Measurements from ENCODE around the gene WDR5. TPM values are rescaled to one million over a fixed set of nuclear protein-coding genes. Genes with fewer than 3 reads are reported as not detected.

WDR5 gene
- polyA plus RNA-seq, 12 donors: 36.7 to 58.0 (median 40.2) TPM; not detected in 1

DNA sequence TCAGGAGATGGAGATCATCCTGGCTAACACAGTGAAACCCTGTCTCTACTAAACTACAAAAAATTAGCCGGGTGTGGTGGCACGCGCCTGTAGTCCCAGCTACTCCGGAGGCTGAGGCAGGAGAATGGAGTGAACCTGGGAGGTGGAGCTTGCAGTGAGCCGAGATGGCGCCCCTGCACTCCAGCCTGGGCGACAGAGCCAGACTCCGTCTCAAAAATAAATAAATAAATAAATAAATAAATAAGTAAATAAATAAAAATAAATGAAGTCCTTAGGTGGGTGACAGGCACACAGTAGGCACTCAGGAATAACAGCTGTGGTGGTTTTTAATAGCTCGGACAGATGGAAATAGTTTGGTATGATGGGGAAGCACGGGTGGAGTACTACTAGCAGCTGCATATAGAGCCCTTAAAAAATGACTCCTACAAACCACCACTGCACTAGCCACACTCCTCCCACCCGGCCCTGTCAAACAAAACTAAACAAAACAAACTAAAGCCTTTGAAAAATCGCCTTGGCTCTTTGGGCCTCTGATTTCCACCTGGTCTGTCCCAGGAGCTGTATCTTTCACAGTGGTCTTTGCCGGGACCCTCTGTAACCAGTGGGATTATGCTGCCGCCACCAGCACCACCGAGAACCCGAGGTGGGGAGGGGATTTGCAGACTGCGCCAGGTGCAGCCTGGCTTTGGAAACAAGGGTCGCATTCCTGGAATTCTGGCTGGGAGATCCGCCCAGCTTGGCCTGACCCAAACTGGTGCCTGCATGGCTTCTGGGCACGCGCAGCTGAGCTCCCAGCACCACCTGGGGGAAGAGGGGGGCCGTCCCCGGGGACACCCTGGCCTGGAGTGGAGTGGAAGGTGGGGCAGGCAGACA, 5.1 kb upstream of the WDR5 start:
- peak; percentile 38 for DNase-seq

DNA sequence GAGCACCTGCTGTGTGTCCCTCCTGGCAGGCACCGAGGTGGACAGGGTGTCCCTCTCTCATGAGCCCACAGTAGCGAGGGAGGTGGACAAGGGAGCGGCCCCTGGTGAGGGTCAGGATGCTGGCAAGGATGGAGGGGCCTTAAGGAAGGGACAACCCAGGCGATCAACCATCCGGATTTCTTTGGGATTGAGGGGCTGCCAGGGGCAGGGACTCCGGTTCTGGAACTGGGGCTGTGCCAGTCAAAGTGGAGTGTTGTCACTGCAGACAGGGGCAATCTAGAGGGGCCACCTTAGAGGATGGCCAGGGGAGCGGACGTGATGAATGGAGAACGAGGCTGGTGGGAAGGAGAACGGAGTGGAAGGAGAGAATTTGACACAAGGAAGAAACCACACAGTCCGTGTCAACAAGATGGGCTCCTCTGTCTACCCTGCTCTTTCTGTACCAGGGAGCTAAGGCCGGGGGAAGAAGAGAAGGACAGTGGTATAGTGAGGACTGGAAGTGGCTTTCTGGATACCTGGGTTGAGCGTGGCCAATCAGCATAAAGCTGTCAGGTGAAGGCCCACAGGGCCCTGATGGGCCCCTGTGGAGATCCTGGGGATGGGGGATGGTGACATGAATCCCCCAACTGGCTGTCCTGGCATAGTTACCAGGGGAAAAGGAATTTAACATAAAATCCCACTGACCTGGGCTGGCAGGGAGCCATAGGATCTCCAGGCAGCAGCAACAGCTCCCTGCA, 4.2 kb upstream of the WDR5 start:
- no peak for DNase-seq

DNA sequence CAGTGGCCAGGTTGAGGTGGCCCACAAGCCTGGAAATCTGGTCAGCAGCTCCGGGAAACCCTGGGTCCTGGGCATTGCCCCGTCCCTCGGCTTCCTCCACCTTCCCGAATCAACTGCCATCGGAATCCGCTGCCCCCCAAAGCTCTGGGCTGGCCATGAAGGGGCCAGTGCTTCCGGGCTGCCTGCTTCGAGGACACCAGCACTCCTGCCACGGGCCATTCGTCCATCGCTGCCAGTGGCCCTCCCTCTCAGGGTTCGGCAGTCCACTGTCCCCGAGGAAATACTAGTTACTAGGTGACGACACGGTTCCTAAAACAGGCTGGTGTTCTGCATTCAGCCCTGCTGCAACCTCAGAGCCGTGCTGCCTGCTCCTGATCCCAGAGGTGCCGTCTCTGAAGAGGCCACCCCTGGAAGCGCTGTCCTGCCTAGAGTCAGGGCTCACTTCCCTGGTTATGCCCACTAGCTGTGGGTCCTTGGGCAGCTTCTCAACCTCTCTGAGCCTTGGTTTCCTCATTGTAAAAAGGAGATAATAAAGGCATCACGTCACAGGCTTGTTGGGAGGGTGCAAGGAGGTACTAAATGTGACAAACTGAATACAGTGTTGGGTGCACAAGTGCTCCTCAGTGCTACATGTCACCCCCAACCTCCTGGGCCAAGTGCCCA, 3.5 kb upstream of the WDR5 start:
- DNase-seq: no peak

DNA sequence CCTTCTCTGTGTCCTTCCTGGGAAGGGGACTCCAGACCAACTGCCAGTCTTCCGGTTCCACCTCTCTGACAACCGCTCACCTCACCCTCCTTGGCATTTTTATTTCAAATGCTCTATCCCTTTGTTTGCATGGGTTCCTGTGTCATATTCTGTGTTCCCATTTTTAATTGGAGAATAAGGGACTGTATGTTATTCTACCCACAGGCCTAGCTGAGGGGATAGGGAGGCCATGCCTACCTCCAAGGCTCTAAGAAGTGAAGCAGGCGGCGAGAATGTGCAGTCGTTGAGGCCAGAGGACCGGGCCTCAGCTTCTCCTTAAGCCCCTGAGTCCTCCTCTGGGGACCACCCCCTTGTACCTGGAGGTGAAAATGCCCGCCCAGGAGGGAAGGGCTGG, 936 bp upstream of the WDR5 start:
- DNase-seq: no peak

DNA sequence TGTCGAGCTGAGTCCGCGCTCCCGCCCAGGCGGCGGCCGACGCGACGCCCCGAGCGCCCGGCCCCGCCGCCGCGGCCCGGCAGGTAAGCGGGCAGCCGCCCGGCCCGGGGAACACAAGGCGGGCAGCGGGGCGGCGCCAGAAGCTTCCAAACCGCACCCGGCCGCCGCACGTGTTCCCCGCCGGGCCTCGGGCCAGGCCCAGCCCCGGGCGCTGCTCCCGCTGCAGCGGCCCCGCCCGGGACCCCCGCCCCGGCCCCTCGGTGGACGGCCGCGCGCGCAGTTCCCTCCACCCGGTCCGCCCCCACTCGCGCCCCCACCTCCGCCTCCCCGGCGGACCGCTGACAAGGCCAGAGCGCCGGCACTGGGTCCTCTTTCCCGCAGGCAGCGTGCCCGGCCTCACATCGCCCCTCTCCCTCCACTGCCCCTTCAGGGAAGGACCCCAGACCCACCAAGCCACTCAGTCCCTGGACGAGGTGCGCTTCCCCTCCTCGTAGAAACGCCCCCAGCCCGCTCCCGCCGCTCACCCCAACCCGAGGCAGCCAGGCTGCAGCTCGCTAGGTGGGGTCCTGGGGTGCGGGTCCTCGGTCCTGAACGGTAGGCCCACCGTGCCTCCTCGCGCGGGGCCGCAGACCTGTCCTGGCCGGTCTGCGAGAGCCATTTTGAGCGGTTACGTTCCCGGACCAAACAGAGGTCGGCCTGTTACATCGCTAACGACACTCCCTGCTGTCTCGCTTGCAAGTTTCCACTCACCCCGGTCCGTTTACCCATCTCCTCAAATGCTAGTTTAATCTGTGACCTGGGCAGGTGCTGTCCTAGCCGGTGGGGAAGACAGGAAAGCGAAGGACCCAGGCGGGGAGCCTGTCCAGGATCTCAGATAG, 475 bp downstream of the WDR5 start:
- peak; percentile 26 for DNase-seq

DNA sequence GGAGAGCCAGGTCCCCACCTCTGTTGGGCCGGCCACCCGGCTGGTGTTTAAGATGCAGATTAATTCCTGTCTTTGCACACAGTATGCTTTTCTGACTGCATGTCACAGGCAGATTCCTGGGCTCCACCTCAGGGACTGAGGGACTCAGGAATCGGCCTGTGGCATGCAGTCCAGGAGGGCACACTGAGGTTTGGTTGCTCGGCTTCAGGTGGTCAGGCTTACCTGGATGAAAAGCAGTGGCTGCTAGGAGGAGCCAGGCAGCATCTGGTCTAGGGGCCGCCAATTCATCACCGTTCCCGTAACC, 1.1 kb downstream of the WDR5 start:
- DNase-seq: no peak

DNA sequence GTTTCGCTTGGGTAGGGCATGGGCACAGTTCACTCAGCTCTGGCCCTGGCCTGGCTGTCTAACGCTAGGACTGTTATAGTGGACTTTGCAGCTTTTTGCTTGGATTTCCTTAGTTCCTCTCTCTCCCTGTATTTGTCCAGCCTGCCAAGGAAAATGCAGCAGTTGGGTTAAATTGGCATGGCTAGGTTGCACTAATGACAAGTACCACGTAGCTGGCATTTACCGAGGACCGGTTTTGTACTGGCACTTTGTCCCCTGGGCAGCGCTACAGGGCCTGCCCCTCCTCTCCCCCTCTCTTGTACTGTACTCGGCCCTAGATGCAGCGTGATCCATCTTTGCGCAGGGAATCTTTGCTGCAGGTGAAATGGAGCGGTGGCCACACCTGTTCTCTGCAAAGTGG, 2.4 kb downstream of the WDR5 start:
- no peak for DNase-seq

DNA sequence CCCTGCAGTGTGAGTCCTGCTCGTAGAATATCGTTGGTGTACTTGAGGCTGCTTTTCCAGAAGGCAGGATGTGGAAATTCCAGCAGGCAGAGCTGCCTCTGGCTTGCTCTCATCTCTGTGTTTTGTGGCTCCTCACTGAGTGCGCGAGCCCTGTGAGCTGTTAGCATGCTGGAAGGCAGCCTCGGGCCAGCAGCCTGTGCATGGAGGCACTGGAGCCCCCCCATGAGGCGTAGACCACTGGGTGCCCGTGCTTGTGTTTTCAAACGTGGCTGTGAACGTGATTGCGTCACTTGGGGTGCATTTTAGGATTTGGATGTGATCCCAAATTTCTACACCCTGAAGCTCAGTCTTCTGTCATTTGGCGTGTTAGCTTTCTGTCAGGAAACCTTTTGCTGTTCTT, 3.2 kb downstream of the WDR5 start:
- DNase-seq: peak; percentile 48

DNA sequence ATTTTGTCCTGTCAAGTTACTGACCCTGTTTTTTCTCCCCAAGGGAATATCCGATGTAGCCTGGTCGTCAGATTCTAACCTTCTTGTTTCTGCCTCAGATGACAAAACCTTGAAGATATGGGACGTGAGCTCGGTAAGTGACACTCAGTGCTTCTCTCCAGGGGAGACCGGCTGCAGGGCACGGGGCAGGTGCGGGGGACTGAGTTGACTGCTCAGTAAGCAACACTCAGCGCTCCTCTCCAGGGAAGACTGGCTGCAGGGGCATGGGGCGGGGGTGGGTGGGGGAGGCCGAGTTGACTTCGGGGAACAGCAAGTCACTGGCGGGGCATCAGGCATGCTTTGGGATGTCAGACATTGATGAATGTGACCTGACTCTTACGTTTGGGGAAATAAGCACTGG, 6.0 kb downstream of the WDR5 start:
- no peak for DNase-seq

DNA sequence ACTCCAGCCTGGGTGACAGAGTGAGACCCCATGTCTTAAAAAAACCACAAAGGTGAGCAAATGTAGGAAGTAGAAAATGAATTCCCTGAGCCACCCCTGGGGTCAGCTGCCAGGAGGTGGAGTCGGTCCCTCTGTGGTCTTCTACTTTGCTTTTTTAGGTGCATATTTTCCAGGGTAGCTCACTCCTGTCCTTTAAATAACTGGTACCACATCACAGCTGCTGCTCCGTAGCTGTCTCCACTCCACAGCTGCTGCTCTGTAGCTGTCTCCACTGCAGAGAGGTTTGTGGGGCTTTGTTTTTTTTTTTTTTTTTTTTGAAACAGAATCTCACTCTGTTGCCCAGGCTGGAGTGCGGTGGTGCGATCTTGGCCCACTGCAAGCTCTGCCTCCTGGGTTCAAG, 8.9 kb downstream of the WDR5 start:
- no peak for DNase-seq

DNA sequence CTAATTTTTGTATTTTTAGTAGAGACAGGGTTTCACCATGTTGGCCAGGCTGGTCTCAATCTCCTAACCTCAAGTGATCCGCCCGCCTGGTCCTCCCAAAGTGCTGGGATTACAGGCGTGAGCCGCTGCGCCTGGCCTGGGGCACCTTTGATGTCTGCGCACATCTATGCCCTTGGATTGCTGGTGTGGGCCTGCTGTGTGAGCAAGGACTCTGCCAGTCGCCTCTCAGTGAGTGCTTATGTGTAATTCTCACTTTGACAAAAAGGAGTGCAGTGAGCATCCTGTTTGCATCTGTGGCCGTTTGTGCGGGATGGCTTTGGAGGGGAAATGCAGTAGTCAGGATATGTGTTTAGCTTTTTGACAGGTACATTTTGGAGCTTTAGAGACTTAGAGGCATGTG, 9.4 kb downstream of the WDR5 start:
- no peak for DNase-seq

DNA sequence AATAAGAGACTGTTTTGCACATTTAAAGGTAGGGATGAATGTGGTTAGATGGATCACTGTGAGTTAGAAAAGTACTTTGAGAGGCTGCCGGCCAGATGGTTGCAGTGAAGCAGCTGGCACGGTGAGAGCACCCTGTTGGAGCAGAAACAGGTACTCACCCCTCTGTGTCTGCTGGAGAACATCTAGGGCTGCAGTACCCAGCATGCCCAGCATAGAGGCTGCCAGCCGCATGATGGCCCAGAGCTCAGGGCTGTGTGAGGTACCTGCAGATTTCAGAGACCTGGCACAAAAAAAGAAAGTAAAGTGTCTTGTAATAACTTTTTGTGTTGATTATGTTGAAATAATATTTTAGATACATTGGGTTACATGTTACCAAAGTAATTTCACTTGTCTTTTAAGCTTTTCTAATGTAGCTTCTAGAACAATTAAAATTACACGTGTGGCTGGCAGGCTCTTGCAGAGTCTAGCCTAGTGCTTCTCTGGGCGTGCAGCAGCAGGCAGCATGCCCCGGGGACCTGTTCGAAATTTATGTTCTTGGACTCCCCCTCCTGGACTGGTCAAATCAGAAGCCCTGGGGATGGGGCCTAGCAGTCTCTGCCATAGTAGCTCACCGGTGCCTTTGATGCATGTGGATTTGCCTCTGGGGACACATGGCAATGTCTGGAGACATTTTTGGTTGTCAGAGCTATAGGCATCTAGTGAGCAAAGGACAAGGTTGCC, 11.1 kb downstream of the WDR5 start:
- no peak for DNase-seq

DNA sequence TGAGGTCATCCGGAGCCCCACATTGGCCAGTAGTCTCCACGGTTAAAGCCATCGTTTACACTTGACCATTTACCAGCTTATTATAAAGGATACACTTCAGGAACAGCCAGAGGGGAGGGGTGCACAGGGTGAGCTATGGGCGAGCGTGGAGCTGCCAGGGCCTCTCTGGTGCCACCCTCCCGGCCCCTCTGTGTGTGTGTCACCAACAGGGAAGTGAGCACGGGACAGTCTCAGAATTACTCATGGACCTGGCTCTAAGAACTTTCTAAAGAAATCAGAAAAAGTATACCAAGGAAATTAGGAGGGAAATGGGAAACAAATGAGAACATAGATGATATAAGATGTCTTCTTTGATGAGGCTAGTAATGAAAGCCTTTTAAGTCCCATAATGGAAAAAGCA, 13.5 kb downstream of the WDR5 start:
- no peak for DNase-seq

DNA sequence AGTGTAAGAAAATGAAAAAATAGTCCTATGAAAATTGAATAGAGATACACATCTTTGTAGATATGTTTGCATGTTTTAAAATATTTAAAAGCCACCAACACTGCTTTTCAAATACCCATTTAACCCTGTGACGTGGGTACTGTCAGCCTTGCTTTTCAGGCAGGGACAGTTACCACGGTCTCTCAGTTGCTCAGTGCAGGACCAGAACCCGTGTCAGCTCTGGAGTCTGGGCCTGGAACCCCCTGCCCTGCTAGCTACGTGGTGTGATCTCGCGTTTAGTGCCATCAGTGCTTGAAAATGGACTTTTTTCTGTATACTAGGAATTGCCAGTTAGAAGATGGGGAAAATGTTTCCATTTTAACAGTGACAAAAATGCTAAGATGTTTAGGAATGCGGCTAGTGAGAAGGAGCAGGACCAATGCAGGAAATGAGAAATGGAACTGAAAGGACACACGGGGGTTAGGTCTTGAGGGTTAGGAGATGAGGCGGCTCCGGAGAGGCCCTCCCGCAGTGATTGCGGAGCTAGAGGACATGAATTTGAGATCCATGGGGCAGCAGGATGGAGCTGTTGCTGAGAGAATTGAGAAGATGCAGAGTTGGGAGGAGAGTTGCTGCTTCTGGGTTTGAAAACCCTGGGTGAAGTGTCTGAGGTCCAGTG, 14.8 kb downstream of the WDR5 start:
- no peak for DNase-seq

DNA sequence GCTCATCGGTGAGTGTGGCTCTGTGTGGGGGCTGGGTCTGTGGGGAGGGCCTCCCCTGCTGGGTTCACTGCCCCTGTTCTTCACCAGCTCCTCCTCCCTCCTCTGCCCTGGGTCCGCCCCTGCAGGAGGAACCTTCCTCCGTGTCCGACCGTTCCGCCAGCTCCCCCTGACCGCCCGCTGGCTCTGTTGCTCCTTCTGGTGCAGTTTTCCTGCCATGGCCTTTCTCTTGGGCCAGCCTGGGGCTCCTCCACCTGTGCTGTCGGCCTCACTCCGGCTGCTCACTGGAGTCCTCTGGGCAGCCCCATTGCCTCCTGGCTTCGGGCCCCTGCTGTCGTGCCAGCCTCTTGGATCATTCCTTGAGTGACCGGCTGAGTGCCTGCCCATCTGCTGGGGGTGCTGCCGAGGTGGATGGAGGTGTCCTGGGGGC, 16.2 kb downstream of the WDR5 start:
- no peak for DNase-seq

DNA sequence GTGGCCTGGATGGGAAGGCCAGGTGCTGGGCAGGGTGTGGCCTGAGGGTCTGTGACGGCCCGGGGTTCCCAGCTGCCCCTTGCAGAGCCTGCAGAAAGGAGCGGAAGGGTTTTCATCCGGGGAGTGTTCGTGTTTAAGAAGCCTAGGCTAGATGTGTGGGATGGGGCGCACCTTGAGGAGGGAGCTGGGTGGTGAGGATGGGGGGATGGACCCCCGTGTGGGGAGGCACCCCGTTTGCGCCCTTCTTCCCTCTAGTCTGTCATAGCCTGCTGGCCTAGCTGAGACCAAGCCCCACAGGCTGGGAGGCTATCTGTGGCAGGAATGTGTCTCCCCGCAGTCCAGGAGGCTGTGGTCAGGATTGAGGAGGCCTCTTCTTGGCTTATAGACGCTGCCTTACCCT, 16.6 kb downstream of the WDR5 start:
- DNase-seq: no peak

DNA sequence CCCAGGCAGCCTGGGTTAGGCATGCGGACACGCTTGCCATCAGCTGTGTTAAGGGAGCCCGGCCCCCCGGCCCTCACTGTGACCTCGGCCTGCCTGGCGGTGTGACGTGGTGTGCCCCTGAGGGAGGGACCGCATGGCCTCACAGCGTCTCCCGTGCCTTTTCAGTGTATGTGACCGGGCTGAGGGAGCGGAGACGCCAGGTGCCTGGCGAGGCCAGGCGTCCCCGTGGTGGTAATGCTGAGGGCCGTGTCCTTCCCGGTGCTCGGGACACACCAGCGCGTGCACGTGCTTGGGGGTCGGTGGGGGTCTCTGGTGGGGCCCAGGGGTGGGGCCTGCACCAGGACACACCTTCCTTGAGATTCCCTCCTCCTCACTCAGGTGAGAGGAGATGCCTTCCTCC, 17.6 kb downstream of the WDR5 start:
- DNase-seq: no peak

DNA sequence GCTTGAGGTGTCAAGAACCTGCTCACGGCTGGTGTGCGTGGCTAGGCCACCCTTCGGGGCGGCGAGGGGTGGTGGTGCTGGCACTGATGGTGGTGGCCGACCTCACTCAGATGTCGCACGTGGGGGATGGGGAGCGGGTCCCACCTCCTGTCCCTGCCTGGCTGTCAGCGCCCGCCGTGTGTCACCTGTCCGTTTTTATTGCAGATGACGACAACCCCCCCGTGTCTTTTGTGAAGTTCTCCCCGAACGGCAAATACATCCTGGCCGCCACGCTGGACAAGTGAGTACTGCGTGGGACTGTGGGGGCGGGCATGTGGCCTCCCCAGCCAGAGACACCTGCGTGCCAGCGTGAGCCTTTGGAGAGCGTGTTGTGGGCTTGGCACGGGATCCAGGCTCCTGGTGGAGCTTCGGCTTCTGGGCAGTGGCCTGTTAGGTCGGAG, 18.4 kb downstream of the WDR5 start:
- no peak for DNase-seq

DNA sequence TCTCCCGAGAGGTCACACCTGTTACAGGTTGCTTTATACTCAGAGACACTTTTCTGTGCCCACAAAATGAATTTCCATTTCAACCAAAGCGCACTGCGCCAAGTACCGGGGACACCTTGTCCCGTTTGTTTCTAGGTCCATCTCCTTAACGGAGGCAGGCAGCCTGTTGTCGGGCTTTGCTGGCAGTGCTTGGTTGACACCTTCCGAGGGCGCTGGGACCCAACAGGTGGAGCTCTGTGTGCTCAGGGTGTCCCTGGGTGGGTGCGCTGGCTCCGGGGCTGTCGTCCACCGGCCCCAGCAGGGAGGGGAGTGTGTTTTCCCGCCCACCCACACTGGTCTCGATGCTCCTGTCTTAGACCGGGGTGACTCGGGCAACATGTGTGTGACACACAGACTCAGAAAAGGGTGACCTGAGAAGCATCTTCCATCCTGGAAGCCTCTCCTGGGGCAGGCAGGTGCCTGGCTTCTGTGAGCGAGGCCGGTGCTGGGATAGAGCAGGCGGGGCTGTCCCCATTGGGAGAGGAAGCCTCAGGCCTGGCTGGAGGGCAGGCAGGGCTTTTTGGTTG, 20.0 kb downstream of the WDR5 start:
- DNase-seq: no peak
